ENCODE measurements around the gene CHRNB2. TPM values are rescaled to one million over a fixed set of nuclear protein-coding genes. Genes with fewer than 3 reads are reported as not detected.

CHRNB2 gene
- total and polyA plus RNA-seq, 4 experiments from 2014 or later = not detected

- Mint-ChIP-seq H3K4me1 (peaks cover 44 to 79% (median 56%) of the 10 kb centered on the region in 4 donors), H3K27ac (peak overlapping the region; percentile 93 to 100 (median 98)), H3K9me3 (peaks cover 0 to 3% (median 0%) of the 10 kb centered on the region in 8 donors), H3K4me3 (peak overlapping the region; percentile 93 to 99 (median 98)), H3K36me3 (peaks cover 8 to 37% of the 10 kb centered on the region in 2 donors), H3K27me3 (no peaks in the 10 kb centered on the region)
- H3K27me3 ChIP-seq (ENCODE audit: insufficient read depth, low read length) = no peaks in the 10 kb centered on the region
- POLR2A ChIA-PET (ENCODE audit: partially characterized antibody) = interaction anchor here (0.6 to 3.2 kb wide), 12 partner anchors 9 to 1894 kb away, joined by 3 to 49 read pairs (median 6); partner anchors contain the start of genes PBXIP1 and PMVK
- peak overlapping the region; percentile 80 to 94 for H3K4me3 ChIP-seq (ENCODE audit: low read length in 2 of 2)
- H3K27ac ChIP-seq (ENCODE audit: low read depth, low read length) = peak overlapping the region; percentile 97
- CTCF ChIA-PET (ENCODE audit: partially characterized antibody) = interaction anchor here (0.7 to 2.5 kb wide), 6 partner anchors 49 to 521 kb away, joined by 3 to 8 read pairs (median 4); partner anchors contain the start of gene PMVK
- peaks cover 50% of the 10 kb centered on the region for H3K4me1 ChIP-seq (ENCODE audit: insufficient read depth, low read length)
- H3K9me3 ChIP-seq (ENCODE audit: control insufficient read depth in 1 of 2, low read length in 2 of 2) = no peaks in the 10 kb centered on the region
- intact Hi-C loops (cut with micrococcal nuclease) = loop anchor here (1.0 to 5.0 kb wide), 5 partner anchors 20 to 938 kb away; partner anchors contain the start of genes IL6R, ILF2, PMVK and UBE2Q1
- no peaks in the 10 kb centered on the region for H3K36me3 ChIP-seq (ENCODE audit: insufficient read depth, low read length)
- peak in 3 of 5 donors; percentile 36 to 47 (median 41) for DNase-seq
Observed at GRCh38 chr1:154608397-154609270, 41.1 kb downstream of the CHRNB2 start.

- CTCF ChIA-PET (ENCODE audit: partially characterized antibody) = interaction anchor here (1.0 to 2.5 kb wide), 5 partner anchors 10 to 269 kb away, joined by 3 to 8 read pairs (median 5); no protein-coding TSS in a partner anchor
- Mint-ChIP-seq H3K4me3 (peak overlapping the region; percentile 93 to 99 (median 98)), H3K27ac (peak overlapping the region; percentile 93 to 100 (median 98)), H3K4me1 (peaks cover 38 to 76% (median 53%) of the 10 kb centered on the region in 4 donors), H3K9me3 (peaks cover 0 to 3% (median 0%) of the 10 kb centered on the region in 8 donors), H3K36me3 (peaks cover 7 to 30% of the 10 kb centered on the region in 2 donors), H3K27me3 (no peaks in the 10 kb centered on the region)
- Histone ChIP-seq H3K4me1 (ENCODE audit: insufficient read depth, low read length) (peaks cover 41% of the 10 kb centered on the region), H3K27me3 (ENCODE audit: insufficient read depth, low read length) (no peaks in the 10 kb centered on the region), H3K9me3 (ENCODE audit: control insufficient read depth in 1 of 2, low read length in 2 of 2) (no peaks in the 10 kb centered on the region), H3K27ac (ENCODE audit: low read depth, low read length) (peak overlapping the region; percentile 97), H3K36me3 (ENCODE audit: insufficient read depth, low read length) (no peaks in the 10 kb centered on the region), H3K4me3 (ENCODE audit: low read length in 2 of 2) (peak overlapping the region; percentile 34 to 94)
- intact Hi-C loops (cut with micrococcal nuclease) = loop anchor here (1.0 to 5.0 kb wide), 4 partner anchors 19 to 939 kb away; partner anchors contain the start of genes IL6R, ILF2 and PMVK
- POLR2A ChIA-PET (ENCODE audit: partially characterized antibody) = interaction anchor here (0.8 to 3.2 kb wide), 13 partner anchors 8 to 1893 kb away, joined by 3 to 49 read pairs (median 4); partner anchors contain the start of genes PBXIP1 and PMVK
- peak; percentile 60 to 91 (median 65) for DNase-seq
Observed at GRCh38 chr1:154609398-154610380, 42.1 kb downstream of the CHRNB2 start.

GRCh38 chr1:154611150-154611862, 43.7 kb downstream of the CHRNB2 start:
- no peak overlapping the region for H3K27ac ChIP-seq (ENCODE audit: low read depth, low read length)
- POLR2A ChIA-PET (ENCODE audit: partially characterized antibody) = interaction anchor here (1.0 to 3.2 kb wide), 3 partner anchors 9 to 16 kb away, joined by 3 to 49 read pairs (median 4); no protein-coding TSS in a partner anchor
- Mint-ChIP-seq H3K36me3 (peaks cover 3 to 20% of the 10 kb centered on the region in 2 donors), H3K27ac (peak overlapping the region; percentile 30 to 93 (median 78)), H3K4me3 (peak overlapping the region in 1 of 8 donors; percentile 2), H3K4me1 (peaks cover 29 to 74% (median 48%) of the 10 kb centered on the region in 4 donors), H3K9me3 (peaks cover 0 to 3% (median 0%) of the 10 kb centered on the region in 8 donors), H3K27me3 (no peaks in the 10 kb centered on the region)
- H3K9me3 ChIP-seq (ENCODE audit: control insufficient read depth in 1 of 2, low read length in 2 of 2) = no peaks in the 10 kb centered on the region
- DNase-seq = no peak
- CTCF ChIA-PET (ENCODE audit: partially characterized antibody) = interaction anchor here (1.0 kb wide), 1 partner anchor 14 kb away, joined by 3 read pairs; no protein-coding TSS in a partner anchor
- H3K4me3 ChIP-seq (ENCODE audit: low read length in 2 of 2) = no peak overlapping the region
- H3K36me3 ChIP-seq (ENCODE audit: insufficient read depth, low read length) = no peaks in the 10 kb centered on the region
- intact Hi-C loops (cut with micrococcal nuclease) = no loop called here
- H3K27me3 ChIP-seq (ENCODE audit: insufficient read depth, low read length) = no peaks in the 10 kb centered on the region
- peaks cover 33% of the 10 kb centered on the region for H3K4me1 ChIP-seq (ENCODE audit: insufficient read depth, low read length)

- no peak overlapping the region for H3K27ac ChIP-seq (ENCODE audit: low read depth, low read length)
- H3K27me3 Mint-ChIP-seq = no peaks in the 10 kb centered on the region
- H3K4me3 ChIP-seq (ENCODE audit: low read length in 2 of 2) = no peak overlapping the region
- H3K9me3 Mint-ChIP-seq = no peaks in the 10 kb centered on the region
- H3K36me3 Mint-ChIP-seq = peaks cover 0 to 9% of the 10 kb centered on the region in 2 donors
- no peaks in the 10 kb centered on the region for H3K9me3 ChIP-seq (ENCODE audit: control insufficient read depth in 1 of 2, low read length in 2 of 2)
- H3K4me1 Mint-ChIP-seq = peaks cover 19 to 51% (median 35%) of the 10 kb centered on the region in 4 donors
- POLR2A ChIA-PET (ENCODE audit: partially characterized antibody) = no interaction called here
- no peak for DNase-seq
- H3K4me3 Mint-ChIP-seq = no peak overlapping the region
- CTCF ChIA-PET (ENCODE audit: partially characterized antibody) = no interaction called here
- peaks cover 25% of the 10 kb centered on the region for H3K4me1 ChIP-seq (ENCODE audit: insufficient read depth, low read length)
- intact Hi-C loops (cut with micrococcal nuclease) = no loop called here
- H3K36me3 ChIP-seq (ENCODE audit: insufficient read depth, low read length) = no peaks in the 10 kb centered on the region
- H3K27me3 ChIP-seq (ENCODE audit: insufficient read depth, low read length) = no peaks in the 10 kb centered on the region
- H3K27ac Mint-ChIP-seq = peak overlapping the region in 2 of 7 donors; percentile 52 to 56
Observed at GRCh38 chr1:154614247-154614646, 46.7 kb downstream of the CHRNB2 start.

- Mint-ChIP-seq H3K27me3 (no peaks in the 10 kb centered on the region), H3K9me3 (no peaks in the 10 kb centered on the region), H3K4me3 (peak overlapping the region in 1 of 8 donors; percentile 14), H3K36me3 (peaks cover 0 to 7% of the 10 kb centered on the region in 2 donors), H3K4me1 (peaks cover 16 to 48% (median 33%) of the 10 kb centered on the region in 4 donors), H3K27ac (peak overlapping the region in 1 of 7 donors; percentile 29)
- ChIA-PET CTCF (ENCODE audit: partially characterized antibody) (interaction anchor here (0.6 kb wide), 1 partner anchor 72 kb away, joined by 3 read pairs; no protein-coding TSS in a partner anchor), POLR2A (ENCODE audit: partially characterized antibody) (no interaction called here)
- no peaks in the 10 kb centered on the region for H3K27me3 ChIP-seq (ENCODE audit: insufficient read depth, low read length)
- no peak overlapping the region for H3K4me3 ChIP-seq (ENCODE audit: low read length in 2 of 2)
- no peaks in the 10 kb centered on the region for H3K9me3 ChIP-seq (ENCODE audit: control insufficient read depth in 1 of 2, low read length in 2 of 2)
- no peaks in the 10 kb centered on the region for H3K36me3 ChIP-seq (ENCODE audit: insufficient read depth, low read length)
- no peak for DNase-seq
- peaks cover 25% of the 10 kb centered on the region for H3K4me1 ChIP-seq (ENCODE audit: insufficient read depth, low read length)
- no peak overlapping the region for H3K27ac ChIP-seq (ENCODE audit: low read depth, low read length)
- intact Hi-C loops (cut with micrococcal nuclease) = no loop called here
Observed at GRCh38 chr1:154614901-154615300, 47.3 kb downstream of the CHRNB2 start.

- POLR2A ChIA-PET (ENCODE audit: partially characterized antibody) = no interaction called here
- peaks cover 12 to 44% (median 29%) of the 10 kb centered on the region in 4 donors for H3K4me1 Mint-ChIP-seq
Observed at GRCh38 chr1:154615411-154615810, 47.8 kb downstream of the CHRNB2 start.

More at GRCh38 chr1:154615411-154615810, 47.8 kb downstream of the CHRNB2 start:
- Mint-ChIP-seq H3K4me3 (no peak overlapping the region), H3K9me3 (no peaks in the 10 kb centered on the region), H3K27ac (peak overlapping the region in 1 of 7 donors; percentile 29), H3K36me3 (peaks cover 0 to 7% of the 10 kb centered on the region in 2 donors), H3K27me3 (no peaks in the 10 kb centered on the region)
- intact Hi-C loops (cut with micrococcal nuclease) = no loop called here
- H3K27me3 ChIP-seq (ENCODE audit: insufficient read depth, low read length) = no peaks in the 10 kb centered on the region
- no peaks in the 10 kb centered on the region for H3K9me3 ChIP-seq (ENCODE audit: control insufficient read depth in 1 of 2, low read length in 2 of 2)
- DNase-seq = no peak
- H3K27ac ChIP-seq (ENCODE audit: low read depth, low read length) = no peak overlapping the region
- CTCF ChIA-PET (ENCODE audit: partially characterized antibody) = no interaction called here
- no peaks in the 10 kb centered on the region for H3K36me3 ChIP-seq (ENCODE audit: insufficient read depth, low read length)
- H3K4me1 ChIP-seq (ENCODE audit: insufficient read depth, low read length) = peaks cover 22% of the 10 kb centered on the region
- H3K4me3 ChIP-seq (ENCODE audit: low read length in 2 of 2) = no peak overlapping the region
